Suprapubic skin (tissue), 4 donors: ENCODE data around the gene C3. TPM values are rescaled to one million over a fixed set of nuclear protein-coding genes. Genes with fewer than 3 reads are reported as not detected.
"Not testable (repeated sequence)": the region's sequence is repeated elsewhere in the genome, so short reads cannot be mapped to it uniquely, and the experiment has no call there.

Experiments
- DNase-seq, 2 donors: peaks; one replicate each; pipeline ENCODE4 v3.0.0-alpha.2; 2019; ENCODE audit warnings: low spot score in 2 of 2
- H3K27ac ChIP-seq: fragments of 200-600 bp; sonication (generic); one replicate; pipeline ENCODE4 v1.5.1; 2019
- H3K27me3 ChIP-seq: fragments of 200-600 bp; sonication (generic); one replicate; pipeline ENCODE4 v1.5.1; 2019
- H3K36me3 ChIP-seq: fragments of 200-600 bp; sonication (generic); one replicate; pipeline ENCODE4 v1.5.1; 2019
- H3K4me1 ChIP-seq: fragments of 200-600 bp; sonication (generic); one replicate; pipeline ENCODE4 v1.5.1; 2019
- H3K4me3 ChIP-seq: fragments of 200-600 bp; sonication (generic); one replicate; pipeline ENCODE4 v1.5.1; 2019; ENCODE audit warnings: mild to moderate bottlenecking
- H3K9me3 ChIP-seq: fragments of 200-600 bp; sonication (generic); one replicate; pipeline ENCODE4 v1.5.1; 2019
- CTCF ChIP-seq, 2 donors: fragments of 200-600 bp in 1 of 2; fragments of 450-650 bp in 1 of 2; sonication (generic) in 1 of 2; IDR thresholded peaks; one replicate each; pipeline ENCODE4 v1.5.1; 2016 to 2019; ENCODE audit warnings: antibody characterized with exemption in 2 of 2, mild to moderate bottlenecking in 1 of 2, moderate library complexity in 1 of 2
- EP300 ChIP-seq: sonication (generic); formaldehyde crosslinking; IDR thresholded peaks from one replicate; pipeline ENCODE4 v1.6.1; 2017; ENCODE audit warnings: antibody characterized with exemption
- POLR2A ChIP-seq, 2 donors: fragments of 450-650 bp; IDR thresholded peaks; one replicate each; pipeline ENCODE4 v1.6.1; 2017; ENCODE audit warnings: antibody characterized with exemption in 2 of 2, mild to moderate bottlenecking in 2 of 2, moderate library complexity in 2 of 2
- POLR2AphosphoS5 ChIP-seq, 3 donors: sonication (generic); formaldehyde crosslinking; IDR thresholded peaks; one replicate each; pipeline ENCODE4 v1.6.1; 2017; ENCODE audit warnings: antibody characterized with exemption in 3 of 3
- WGBS: methylation state at CpG from one replicate; pipeline ENCODE4 v1.1.5; 2018; 5-methylcytosine and 5-hydroxymethylcytosine counted together
- total RNA-seq, 4 donors: library from RNA; depleted of rRNA; stranded (reverse); fragments of >200 nt; gene quantifications; one replicate each; pipeline ENCODE4 v1.1.0, GENCODE V29; 2016

Gene C3
- total RNA-seq, 4 donors from 2014 or later = 55.3 to 109 (median 86.8) TPM

- Histone ChIP-seq H3K27ac (peak overlapping the region; percentile 82), H3K36me3 (peaks cover 2% of the 10 kb centered on the region), H3K27me3 (no peaks in the 10 kb centered on the region), H3K4me1 (peaks cover 30% of the 10 kb centered on the region), H3K4me3 (peak overlapping the region; percentile 45), H3K9me3 (no peaks in the 10 kb centered on the region)
- no peak for TF ChIP-seq POLR2A (IDR thresholded peaks at IDR 0.05)
- TF ChIP-seq CTCF (IDR thresholded peaks at IDR 0.05) = no peak
- no peak for TF ChIP-seq EP300
- TF ChIP-seq POLR2AphosphoS5 (IDR thresholded peaks at IDR 0.05) = no peak
- WGBS = 21% methylated on average over 16 of the region's 16 CpGs
- no peak for DNase-seq
Measured at GRCh38 chr19:6766357-6767080, 46.1 kb upstream of the C3 start.

- TF ChIP-seq CTCF (IDR thresholded peaks at IDR 0.05) = no peak
- TF ChIP-seq POLR2A (IDR thresholded peaks at IDR 0.05) = no peak
- TF ChIP-seq EP300 = no peak
- TF ChIP-seq POLR2AphosphoS5 (IDR thresholded peaks at IDR 0.05) = peak in 1 of 3 donors; percentile 45
- H3K4me3 ChIP-seq = peak overlapping the region; percentile 45
- DNase-seq = peak; percentile 80 to 88
- H3K27ac ChIP-seq = peak overlapping the region; percentile 82
- peaks cover 30% of the 10 kb centered on the region for H3K4me1 ChIP-seq
- no peaks in the 10 kb centered on the region for H3K9me3 ChIP-seq
- H3K27me3 ChIP-seq = no peaks in the 10 kb centered on the region
- WGBS = 19% methylated on average over 8 of the region's 8 CpGs
- H3K36me3 ChIP-seq = peaks cover 7% of the 10 kb centered on the region
Measured at GRCh38 chr19:6765738-6766356, 45.4 kb upstream of the C3 start.

- not testable (repeated sequence) for H3K9me3 ChIP-seq, DNase-seq, H3K27ac ChIP-seq, H3K27me3 ChIP-seq, H3K4me3 ChIP-seq
- WGBS = 84% methylated on average over 8 of the region's 8 CpGs
- Histone ChIP-seq H3K4me1 (peaks cover 23% of the 10 kb centered on the region), H3K36me3 (peaks cover 22% of the 10 kb centered on the region)
Measured at GRCh38 chr19:6762253-6762797, 41.9 kb upstream of the C3 start.

- 100% methylated on average over 4 of the region's 4 CpGs for WGBS
- Histone ChIP-seq H3K27ac (no peak overlapping the region), H3K9me3 (no peaks in the 10 kb centered on the region), H3K4me1 (peaks cover 12% of the 10 kb centered on the region), H3K4me3 (no peak overlapping the region), H3K27me3 (no peaks in the 10 kb centered on the region), H3K36me3 (peaks cover 22% of the 10 kb centered on the region)
- no peak for DNase-seq
- no peak for TF ChIP-seq EP300
- no peak for TF ChIP-seq POLR2A (IDR thresholded peaks at IDR 0.05)
- no peak for TF ChIP-seq POLR2AphosphoS5 (IDR thresholded peaks at IDR 0.05)
- TF ChIP-seq CTCF (IDR thresholded peaks at IDR 0.05) = no peak
Measured at GRCh38 chr19:6761053-6761676, 40.7 kb upstream of the C3 start.

- WGBS = 92% methylated on average over 5 of the region's 17 CpGs
- H3K27me3 ChIP-seq = no peaks in the 10 kb centered on the region
Measured at GRCh38 chr19:6760606-6761005, 40.2 kb upstream of the C3 start.

More at GRCh38 chr19:6760606-6761005, 40.2 kb upstream of the C3 start:
- Histone ChIP-seq H3K4me3 (no peak overlapping the region), H3K36me3 (peaks cover 22% of the 10 kb centered on the region), H3K27ac (no peak overlapping the region), H3K4me1 (peaks cover 7% of the 10 kb centered on the region), H3K9me3 (no peaks in the 10 kb centered on the region)
- no peak for TF ChIP-seq POLR2AphosphoS5 (IDR thresholded peaks at IDR 0.05)
- no peak for TF ChIP-seq CTCF (IDR thresholded peaks at IDR 0.05)
- no peak for TF ChIP-seq EP300
- TF ChIP-seq POLR2A (IDR thresholded peaks at IDR 0.05) = no peak
- DNase-seq = no peak
